Heart right ventricle (tissue), 16 donors: ENCODE measurements around the gene TSPAN33. TPM values are rescaled to one million over a fixed set of nuclear protein-coding genes. Genes with fewer than 3 reads are reported as not detected.

Source experiments
- ATAC-seq, 8 donors: fragments of 200-7000 bp; cut with Tn5 transposase; one replicate each; pipeline ENCODE4 v1.9.1; 2020; ENCODE audit warnings: mild to moderate bottlenecking in 8 of 8, moderate library complexity in 8 of 8, moderate number of reproducible peaks in 1 of 8
- DNase-seq, 2 donors: peaks; one replicate each; pipeline ENCODE4 v3.0.0-alpha.2; 2020
- H3K27ac ChIP-seq, 10 donors: fragments of 200-600 bp; sonication (generic) in 2 of 10; one replicate each; pipeline versions ENCODE4 v1.5.0 to v1.8.0; 2020 to 2022; ENCODE audit warnings: mild to moderate bottlenecking in 3 of 10
- H3K27me3 ChIP-seq, 7 donors: fragments of 200-600 bp; one replicate each; pipeline ENCODE4 v1.8.0; 2021 to 2022; ENCODE audit warnings: mild to moderate bottlenecking in 2 of 7
- H3K36me3 ChIP-seq, 9 donors: fragments of 200-600 bp; sonication (generic) in 1 of 9; one replicate each; pipeline versions ENCODE4 v1.5.0 to v1.8.0; 2020 to 2022; ENCODE audit warnings: mild to moderate bottlenecking in 2 of 9
- H3K4me1 ChIP-seq, 9 donors: fragments of 200-600 bp; sonication (generic) in 1 of 9; one replicate each; pipeline versions ENCODE4 v1.5.0 to v1.8.0; 2020 to 2022; ENCODE audit warnings: mild to moderate bottlenecking in 4 of 9
- H3K4me3 ChIP-seq, 10 donors: fragments of 200-600 bp; sonication (generic) in 2 of 10; one replicate each; pipeline versions ENCODE4 v1.5.0 to v1.8.0; 2020 to 2022; ENCODE audit warnings: mild to moderate bottlenecking in 7 of 10, moderate library complexity in 2 of 10
- H3K9me3 ChIP-seq, 11 donors: fragments of 200-600 bp in 10 of 11; sonication (generic) in 2 of 11; one replicate each; pipeline versions ENCODE4 v1.5.0 to v1.8.0; 2013 to 2022; ENCODE audit warnings: mild to moderate bottlenecking in 2 of 11, control low read depth in 1 of 11, moderate library complexity in 1 of 11
- CTCF ChIP-seq, 9 donors: fragments of 200-600 bp; sonication (generic) in 2 of 9; IDR thresholded peaks; one replicate each; pipeline versions ENCODE4 v1.5.0 to v1.8.0; 2021 to 2022; ENCODE audit warnings: antibody characterized with exemption in 9 of 9, mild to moderate bottlenecking in 5 of 9, moderate library complexity in 1 of 9
- WGBS, 2 donors: extraction: QIAGEN DNeasy Blood & Tissue Kit; methylation state at CpG; one replicate each; pipeline ENCODE4 v1.1.7; 2013; ENCODE audit warnings: inconsistent platforms in 1 of 2; 5-methylcytosine and 5-hydroxymethylcytosine counted together
- intact Hi-C, 10 donors: fragments of 100-400 bp; cut with DNase I; formaldehyde crosslinking; loops; one replicate each; pipeline versions ENCODE4 v1.11.1 to v1.14.2; 2022
- long read RNA-seq, 3 donors: library from polyadenylated mRNA; unstranded; transcript quantifications; one replicate each; pipeline ENCODE4 v2.0.0, GENCODE V29; 2020 to 2021
- polyA plus RNA-seq, 2 donors: library from polyadenylated mRNA; stranded (reverse); fragments of 200-250 nt; gene quantifications; one replicate each; pipeline ENCODE4 v1.2.3, GENCODE V29; 2013
- total RNA-seq, 10 donors: library from RNA; stranded (reverse); fragmentation: NEBNext Ultra II Directional in 3 of 10; extraction: Animal tissue kit (Norgen Biotek cat#: 25700) in 3 of 10; gene quantifications; one replicate each; pipeline versions ENCODE4 v1.2.1 to v1.2.4, GENCODE V29; 2021 to 2023
- donor health status: Arrhythmogenic right ventricular cardiomyopathy.
- donor health status: ischemic (EF 13 %, LVEDD 7.1; RV severe dilation, severe dysfunction).
- donor health status: healthy with polysubstance abuse.
- donor health status: DM: no; HTN: yes; CAD: no.
- donor health status: DM: no; HTN: no; CAD: no.
- donor health status: ischemic (EF 25% LVEDD 6.9; RV normal size, moderate dysfunction).
- donor health status: ischemic (EF 25% LVEDD 5.7; RV mildly dilated, moderate dysfunction).
- donor health status: healthy.
- donor health status: DM: yes; HTN: yes; CAD: no.
- donor health status: Ischemic cardiomyopathy.
- donor health status: ischemic (EF 35%, LVEDD 5.7; RV mildly dilated, moderate dysfunction).
- donor health status: nonischemic (EF 11% LVEDD 7.7; RV severe dilation, severe dysfunction).
- donor health status: DM: yes; HTN: yes; CAD: no.
- donor health status: PGD.
- donor health status: ischemic (EF 29% LVEDD 5.4; RV normal size, mild dysfunction).
- donor health status: nonischemic (EF 23%, LVEDD 6.1; RV moderate dilation, normal function).

TSPAN33 gene
- 10 to 100 TPM in 4 of 10 donors, 1 to 10 TPM in 6; 6.8 to 13.1 (median 9.0) TPM for total RNA-seq
- polyA plus RNA-seq = 1 to 10 TPM; 2.8 to 5.9 TPM
- long read RNA-seq, donor 1, transcript TSPAN33-201 (8 exons, 1,863 nt) = major isoform, 21 of 26 reads
- long read RNA-seq, donor 1, partial matches to known transcripts = 3 of 26 reads
- long read RNA-seq, donor 1, other reads (novel, unspliced or antisense) = 2 of 26 reads
- long read RNA-seq, donor 2, transcript TSPAN33-201 (8 exons, 1,863 nt) = major isoform, 24 of 28 reads
- long read RNA-seq, donor 2, partial matches to known transcripts = 0 of 28 reads
- long read RNA-seq, donor 2, other reads (novel, unspliced or antisense) = 3 of 28 reads
- long read RNA-seq, donor 3, partial matches to known transcripts = 1 of 5 reads
- long read RNA-seq, donor 3, other reads (novel, unspliced or antisense) = 1 of 5 reads

DNA sequence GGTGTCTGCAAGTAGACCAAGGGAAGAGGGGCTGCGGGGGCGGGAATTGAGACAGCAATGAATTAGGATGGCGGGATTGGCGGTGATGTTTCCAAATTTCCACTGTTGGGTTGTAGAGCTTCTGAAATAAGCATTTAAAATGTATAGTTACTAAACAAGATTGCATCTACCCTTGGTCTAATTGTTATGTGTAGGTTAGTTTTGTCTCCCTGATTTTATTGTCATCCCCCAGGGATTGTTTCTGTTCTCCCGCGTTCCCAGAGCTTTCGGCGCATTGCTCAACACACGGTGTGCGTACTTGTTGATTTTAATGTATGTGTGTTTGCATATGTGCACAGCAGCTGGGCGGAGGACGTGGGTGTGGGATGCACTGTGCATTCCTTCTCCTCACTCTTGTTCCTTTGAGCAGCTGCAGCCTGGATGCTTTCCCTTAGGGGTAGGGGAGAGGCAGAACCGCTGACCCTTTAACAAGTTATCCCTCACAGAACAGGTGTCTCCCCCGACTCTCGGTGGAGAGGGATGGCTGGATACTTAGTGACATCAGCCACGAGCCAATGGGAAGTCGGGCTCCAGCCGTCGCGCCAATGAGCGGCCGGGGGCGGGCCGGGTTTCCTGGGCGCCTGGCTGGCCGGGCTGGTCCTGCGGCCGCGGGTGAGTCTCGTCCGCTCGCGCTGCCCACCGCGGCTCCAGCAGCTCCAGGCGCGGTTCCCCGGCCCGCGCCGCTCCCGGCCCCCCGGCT is at the start of gene TSPAN33:
TSPAN33 (plus strand) TSS at position 613 of the 739 bp plus-strand sequence. CDS start 274 bp downstream, outside the sequence.
- WGBS, 2 donors = 1 to 2% methylated on average over 41 to 43 of the region's 43 CpGs
- intact Hi-C loops = no loop called here
- peak; percentile 72 to 81 for DNase-seq
- Histone ChIP-seq H3K27me3 (peaks cover 0 to 48% (median 24%) of the 10 kb centered on the region in 7 donors), H3K4me3 (peak within 1 kb of the TSS; percentile 38 to 67 (median 60)), H3K4me1 (peaks cover 0 to 46% (median 12%) of the 10 kb centered on the region in 9 donors), H3K9me3 (no peaks in the 10 kb centered on the region), H3K27ac (peak within 1 kb of the TSS in 1 of 10 donors; percentile 58), H3K36me3 (no peaks in the 10 kb centered on the region)
- peak; percentile 79 to 95 (median 93) for ATAC-seq
- no peak for TF ChIP-seq CTCF (IDR thresholded peaks at IDR 0.05)

- Histone ChIP-seq H3K27me3 (no peaks in the 10 kb centered on the region), H3K36me3 (no peaks in the 10 kb centered on the region), H3K4me3 (no peak overlapping the region), H3K4me1 (peaks cover 0 to 6% (median 0%) of the 10 kb centered on the region in 9 donors), H3K27ac (no peak overlapping the region), H3K9me3 (no peaks in the 10 kb centered on the region)
- DNase-seq (no peak), ATAC-seq (no peak)
- intact Hi-C loops = loop anchor here in 3 of 10 donors (10.0 kb wide), 2 partner anchors 90 to 190 kb away; no protein-coding TSS in a partner anchor
- TF ChIP-seq CTCF (IDR thresholded peaks at IDR 0.05) = no peak
- WGBS, 2 donors = 64 to 73% methylated on average over 6 of the region's 6 CpGs
Measured at GRCh38 chr7:129095258-129095657, 49.2 kb upstream of the TSPAN33 start.

DNA sequence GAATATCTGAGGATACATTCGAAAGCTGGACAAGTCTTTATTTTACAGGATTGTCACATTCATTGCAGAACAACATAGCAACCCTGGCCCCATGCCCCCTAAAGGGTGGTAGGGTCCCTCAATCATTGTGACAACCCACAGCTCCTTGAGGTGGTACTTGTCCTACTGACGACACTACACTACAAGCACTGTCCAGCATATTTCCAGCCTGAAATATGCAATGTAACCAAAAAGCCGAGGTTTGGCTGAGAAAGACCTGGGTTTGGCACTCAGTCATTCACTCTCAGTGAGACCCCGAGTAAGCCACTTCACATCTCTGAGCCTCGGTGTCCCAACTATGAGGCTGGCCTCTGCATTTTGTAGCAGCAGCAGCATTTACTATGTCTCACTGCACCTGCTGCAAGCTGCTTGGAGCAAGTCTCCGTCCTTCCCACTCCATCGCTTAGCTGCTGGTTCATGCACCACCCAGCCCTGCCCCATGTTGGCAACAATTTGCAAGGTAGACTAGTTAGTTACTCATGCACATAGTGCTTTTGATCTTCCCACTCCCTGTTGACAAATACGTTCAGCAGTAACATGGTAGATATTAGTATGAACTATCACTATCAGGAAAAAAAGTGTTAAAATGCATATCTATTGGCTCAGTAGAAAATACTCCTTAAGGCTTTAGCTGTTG is 46.0 kb upstream of the TSPAN33 start:
- intact Hi-C loops = loop anchor here in 3 of 10 donors (10.0 kb wide), 2 partner anchors 94 to 194 kb away; no protein-coding TSS in a partner anchor
- Histone ChIP-seq H3K4me1 (no peaks in the 10 kb centered on the region), H3K27ac (no peak overlapping the region), H3K27me3 (no peaks in the 10 kb centered on the region), H3K4me3 (no peak overlapping the region), H3K9me3 (no peaks in the 10 kb centered on the region), H3K36me3 (no peaks in the 10 kb centered on the region)
- WGBS, 2 donors = 70 to 85% methylated on average over 8 of the region's 8 CpGs
- DNase-seq (no peak), ATAC-seq (no peak)
- TF ChIP-seq CTCF (IDR thresholded peaks at IDR 0.05) = no peak

DNA sequence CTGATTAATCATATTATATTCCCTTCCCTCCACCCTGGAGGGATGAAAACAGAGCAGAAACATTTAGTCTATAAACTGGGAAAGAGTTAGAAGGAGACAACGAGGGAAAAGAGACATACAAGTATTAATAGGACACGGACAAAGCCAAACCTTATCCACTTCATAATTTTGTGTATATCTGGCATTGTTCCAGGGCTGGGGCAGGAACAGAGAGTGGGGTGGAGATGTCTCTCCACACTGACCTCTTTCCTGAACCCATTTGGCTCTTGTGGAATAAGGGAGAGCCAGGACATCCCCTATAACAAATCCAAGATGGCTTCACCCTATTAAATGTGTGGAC is 43.7 kb upstream of the TSPAN33 start:
- Histone ChIP-seq H3K4me3 (no peak overlapping the region), H3K36me3 (no peaks in the 10 kb centered on the region), H3K4me1 (no peaks in the 10 kb centered on the region), H3K27me3 (no peaks in the 10 kb centered on the region), H3K27ac (no peak overlapping the region), H3K9me3 (no peaks in the 10 kb centered on the region)
- no peak for ATAC-seq
- no peak for TF ChIP-seq CTCF (IDR thresholded peaks at IDR 0.05)
- no peak for DNase-seq
- 61 to 74% methylated on average over 2 of the region's 2 CpGs for WGBS, 2 donors
- intact Hi-C loops = no loop called here
